IMR-90 (cell line): ENCODE data around the gene DNMT1. TPM values are rescaled to one million over a fixed set of nuclear protein-coding genes. Genes with fewer than 3 reads are reported as not detected.

Source experiments
- ATAC-seq: fragments of 200-7000 bp; cut with Tn5 transposase; 2 replicates; pipeline ENCODE4 v1.9.1; 2020; ENCODE audit warnings: low read depth, mild to moderate bottlenecking, moderate library complexity
- BruUV-seq: library from RNA; stranded (reverse); fragments of 400-500 nt; replicated peaks from 2 replicates; lab custom pipeline; 2021; lab: Mats Ljungman, UMichigan
- CTCF ChIA-PET: fragments of 300-600 bp; formaldehyde crosslinking; extraction: SDS; loops from one replicate; lab custom pipeline; 2021; ENCODE audit warnings: antibody characterized with exemption; lab: Yijun Ruan, JAX
- POLR2A ChIA-PET: fragments of 300-600 bp; sonication (Branson Sonifier 250); formaldehyde crosslinking; loops from one replicate; lab custom pipeline; 2022; ENCODE audit warnings: antibody characterized with exemption; ENCODE audit not compliant: unreplicated experiment; lab: Charles Lee
- DNase-seq: peaks from one replicate; pipeline ENCODE4 v3.0.0; 2013
- H2AFZ ChIP-seq: replicated peaks from 2 replicates; pipeline ENCODE3; 2013; ENCODE audit warnings: low read length, mild to moderate bottlenecking; ENCODE audit not compliant: poor library complexity
- H2AK5ac ChIP-seq: 2 replicates; pipeline ENCODE4 v1.6.1; 2013; ENCODE audit warnings: low read depth, low read length, inconsistent platforms
- H2AK9ac ChIP-seq: replicated peaks from 2 replicates; pipeline ENCODE3; 2013; ENCODE audit warnings: mild to moderate bottlenecking, low read depth, low read length, moderate library complexity; ENCODE audit not compliant: poor library complexity
- H2BK120ac ChIP-seq: 2 replicates; pipeline ENCODE4 v1.6.1; 2013; ENCODE audit warnings: low read depth, low read length, inconsistent platforms
- H2BK15ac ChIP-seq: 3 replicates; pipeline ENCODE4 v1.6.1; 2013; ENCODE audit warnings: low read depth, low read length, inconsistent platforms
- H2BK20ac ChIP-seq: 2 replicates; pipeline ENCODE4 v1.6.1; 2013; ENCODE audit warnings: low read depth, mild to moderate bottlenecking, inconsistent platforms, low read length, moderate library complexity
- H2BK5ac ChIP-seq: 2 replicates; pipeline ENCODE4 v1.6.1; 2013; ENCODE audit warnings: mild to moderate bottlenecking, low read depth, low read length, inconsistent platforms; ENCODE audit not compliant: poor library complexity, severe bottlenecking
- H3K14ac ChIP-seq: replicated peaks from 2 replicates; pipeline ENCODE4 v1.6.1; 2013; ENCODE audit warnings: low read depth, low read length, inconsistent platforms
- H3K18ac ChIP-seq: 2 replicates; pipeline ENCODE4 v1.6.1; 2013; ENCODE audit warnings: low read depth, low read length, control low read depth
- H3K23ac ChIP-seq: 2 replicates; pipeline ENCODE4 v1.6.1; 2013; ENCODE audit warnings: low read depth, low read length, inconsistent platforms
- H3K27ac ChIP-seq: 2 replicates; pipeline ENCODE4 v1.5.1; 2013; ENCODE audit warnings: mild to moderate bottlenecking, control low read depth, low read length; ENCODE audit not compliant: insufficient read depth
- H3K27me3 ChIP-seq: 2 replicates; pipeline ENCODE4 v1.6.1; 2013; ENCODE audit warnings: low read length; ENCODE audit not compliant: control insufficient read depth, insufficient read depth
- H3K36me3 ChIP-seq: 2 replicates; pipeline ENCODE4 v1.6.1; 2013; ENCODE audit warnings: low read length, mixed read lengths; ENCODE audit not compliant: control insufficient read depth, insufficient read depth
- H3K4ac ChIP-seq: 2 replicates; pipeline ENCODE4 v1.6.1; 2013; ENCODE audit warnings: low read depth, low read length, inconsistent platforms
- H3K4me1 ChIP-seq: 2 replicates; pipeline ENCODE4 v1.6.1; 2013; ENCODE audit warnings: low read length, mixed read lengths; ENCODE audit not compliant: control insufficient read depth, insufficient read depth
- H3K4me2 ChIP-seq: 2 replicates; pipeline ENCODE4 v1.6.1; 2013; ENCODE audit warnings: low read depth, mild to moderate bottlenecking, control low read depth, low read length, moderate library complexity
- H3K4me3 ChIP-seq: 2 replicates; pipeline ENCODE4 v1.5.1; 2013; ENCODE audit warnings: low read depth, mild to moderate bottlenecking, control low read depth, low read length, moderate library complexity; ENCODE audit not compliant: insufficient read depth
- H3K56ac ChIP-seq: 2 replicates; pipeline ENCODE4 v1.6.1; 2013; ENCODE audit warnings: low read length, inconsistent platforms; ENCODE audit not compliant: insufficient read depth; ENCODE audit errors: extremely low read depth
- H3K79me1 ChIP-seq, 2 experiments: 2 replicates each; pipeline ENCODE4 v1.6.1; 2013; ENCODE audit warnings: low read length in 2 of 2, inconsistent platforms in 1 of 2, low read depth in 1 of 2
- H3K9ac ChIP-seq: 2 replicates; pipeline ENCODE4 v1.6.1; 2013; ENCODE audit warnings: low read depth, low read length, control low read depth
- H3K9me1 ChIP-seq: 2 replicates; pipeline ENCODE4 v1.6.1; 2013; ENCODE audit warnings: low read length, inconsistent platforms; ENCODE audit not compliant: insufficient read depth
- H3K9me3 ChIP-seq: 2 replicates; pipeline ENCODE4 v1.6.1; 2013; ENCODE audit warnings: low read length; ENCODE audit not compliant: control insufficient read depth, insufficient read depth
- H4K20me1 ChIP-seq: 2 replicates; pipeline ENCODE4 v1.6.1; 2013; ENCODE audit warnings: low read length, inconsistent platforms; ENCODE audit not compliant: insufficient read depth
- H4K5ac ChIP-seq: 2 replicates; pipeline ENCODE4 v1.6.1; 2013; ENCODE audit warnings: mild to moderate bottlenecking, low read depth, low read length, control low read depth
- H4K8ac ChIP-seq, 2 experiments: 2 replicates each; pipeline ENCODE4 v1.6.1; 2013; ENCODE audit warnings: low read depth in 2 of 2, low read length in 2 of 2, control low read depth in 1 of 2, inconsistent platforms in 1 of 2
- H4K91ac ChIP-seq: 2 replicates; pipeline ENCODE4 v1.6.1; 2013; ENCODE audit warnings: low read depth, low read length, inconsistent platforms; ENCODE audit not compliant: insufficient read depth
- BHLHE40 ChIP-seq: fragments of 150-350 bp; IDR thresholded peaks from 2 replicates; pipeline ENCODE4 v1.6.1; 2016; ENCODE audit warnings: mild to moderate bottlenecking, low read depth, low read length
- CEBPB ChIP-seq: IDR thresholded peaks from 2 replicates; pipeline ENCODE4 v1.6.1; 2012; ENCODE audit warnings: low read depth, low read length, improper control_type of control experiment
- ELK1 ChIP-seq: fragments of 150-350 bp; IDR thresholded peaks from 2 replicates; pipeline ENCODE4 v1.6.1; 2016; ENCODE audit warnings: low read depth, mild to moderate bottlenecking, low read length, moderate library complexity, borderline replicate concordance
- FOS ChIP-seq: fragments of 150-350 bp; IDR thresholded peaks from 2 replicates; pipeline ENCODE4 v1.6.1; 2016; ENCODE audit warnings: low read depth, low read length
- MAFK ChIP-seq: IDR thresholded peaks from 2 replicates; pipeline ENCODE4 v1.6.1; 2012; ENCODE audit warnings: low read depth, low read length, improper control_type of control experiment
- MAZ ChIP-seq: IDR thresholded peaks from 2 replicates; pipeline ENCODE4 v1.6.1; 2012; ENCODE audit warnings: low read depth, mild to moderate bottlenecking, low read length, improper control_type of control experiment, moderate library complexity, borderline replicate concordance
- MXI1 ChIP-seq: IDR thresholded peaks from 2 replicates; pipeline ENCODE4 v1.6.1; 2012; ENCODE audit warnings: low read depth, mild to moderate bottlenecking, low read length, moderate library complexity, borderline replicate concordance
- NFE2L2 ChIP-seq: fragments of 150-350 bp; IDR thresholded peaks from 2 replicates; pipeline ENCODE4 v1.6.1; 2016; ENCODE audit warnings: low read depth, mild to moderate bottlenecking, low read length
- POLR2A ChIP-seq: IDR thresholded peaks from 2 replicates; pipeline ENCODE4 v1.6.1; 2012; ENCODE audit warnings: mild to moderate bottlenecking, low read depth, low read length
- RAD21 ChIP-seq: IDR thresholded peaks from 2 replicates; pipeline ENCODE4 v1.6.1; 2012; ENCODE audit warnings: low read length, improper control_type of control experiment
- RCOR1 ChIP-seq: IDR thresholded peaks from 2 replicates; pipeline ENCODE4 v1.6.1; 2012; ENCODE audit warnings: mild to moderate bottlenecking, low read length, improper control_type of control experiment; ENCODE audit not compliant: insufficient replicate concordance
- RFX5 ChIP-seq: IDR thresholded peaks from 2 replicates; pipeline ENCODE4 v1.8.0; 2012; ENCODE audit warnings: low read depth, mild to moderate bottlenecking, low read length, moderate library complexity
- SMC3 ChIP-seq: fragments of 150-350 bp; IDR thresholded peaks from 2 replicates; pipeline ENCODE4 v1.6.1; 2016; ENCODE audit warnings: low read depth, mild to moderate bottlenecking, antibody characterized with exemption, low read length, moderate library complexity
- WGBS, 2 experiments: methylation state at CpG; one replicate each; pipeline versions ENCODE4 v1.1.5 to v1.1.7; 2013; ENCODE audit warnings: missing lambda C conversion rate in 2 of 2; ENCODE audit not compliant: insufficient read length in 1 of 2; ENCODE audit errors: extremely low coverage in 2 of 2; 5-methylcytosine and 5-hydroxymethylcytosine counted together
- dilution Hi-C: fragments of 300-500 bp; cut with HindIII; formaldehyde crosslinking; loops from one replicate; pipeline ENCODE4 v1.14.3; 2018; ENCODE audit warnings: low sequenced_read_pairs; ENCODE audit not compliant: unreplicated experiment
- in situ Hi-C: fragments of 300-500 bp; cut with MboI; formaldehyde crosslinking; loops from 3 replicates; pipeline ENCODE4 v1.14.3; 2019; ENCODE audit warnings: low sequenced_read_pairs, inconsistent platforms, mixed read lengths
- intact Hi-C: fragments of 100-400 bp; cut with micrococcal nuclease; formaldehyde crosslinking; loops from 2 replicates; pipeline ENCODE4 v1.10.0; 2022
- polyA plus RNA-seq, 3 experiments: library from polyadenylated mRNA; depleted of rRNA; stranded (reverse); fragments of >200 nt; gene quantifications; 2 replicates each; pipeline ENCODE4 v1.2.3, GENCODE V29; 2012; ENCODE audit warnings: low replicate concordance in 1 of 3
- total RNA-seq: library from RNA; depleted of rRNA; stranded (reverse); fragments of >200 nt; gene quantifications from 2 replicates; pipeline ENCODE4 v1.2.3, GENCODE V29; 2012

DNMT1 gene
- total and polyA plus RNA-seq, 2 of the 4 experiments (the other 2 are of a cell fraction): 26.2 to 83.6 TPM

GRCh38 chr19:10143681-10144080 is 51.1 kb downstream of the DNMT1 start:
- DNase-seq (no peak), ATAC-seq (no peak)
- no peaks in the 10 kb centered on the region for H3K27me3 ChIP-seq
- H4K20me1 ChIP-seq: peaks cover 4% of the 10 kb centered on the region; the same call in 1 of the 2 replicates
- H3K14ac ChIP-seq: no peak overlapping the region
- no peaks in the 10 kb centered on the region for H3K9me1 ChIP-seq
- TF ChIP-seq MAZ: no peak
- no peak for TF ChIP-seq RAD21
- no peak for TF ChIP-seq MAFK
- TF ChIP-seq BHLHE40: no peak
- TF ChIP-seq ELK1: no peak
- no peak for TF ChIP-seq CEBPB
- no peak for TF ChIP-seq POLR2A
- no peak for TF ChIP-seq RFX5
- TF ChIP-seq NFE2L2: no peak
- no peak for TF ChIP-seq MXI1
- TF ChIP-seq SMC3: no peak
- no peak for TF ChIP-seq RCOR1
- no peak for TF ChIP-seq FOS
- H3K27ac ChIP-seq: no peak overlapping the region
- peaks cover 13 to 23% of the 10 kb centered on the region in 2 experiments for H3K79me1 ChIP-seq
- H4K8ac ChIP-seq: no peak overlapping the region
- H3K9ac ChIP-seq: no peak overlapping the region
- H3K18ac ChIP-seq: no peak overlapping the region
- peak overlapping the region; percentile 78 for H2AK9ac ChIP-seq
- no TSS peak for BruUV-seq
- no peaks in the 10 kb centered on the region for H3K4me1 ChIP-seq
- H3K36me3 ChIP-seq: peaks cover 75% of the 10 kb centered on the region
- intact Hi-C loops (no loop called here), dilution Hi-C loops (no loop called here), in situ Hi-C loops (no loop called here)
- H2AFZ ChIP-seq: no peak overlapping the region
- H3K23ac ChIP-seq: no peak overlapping the region
- no peak overlapping the region for H2BK5ac ChIP-seq
- no peak overlapping the region for H3K4me3 ChIP-seq
- H4K91ac ChIP-seq: no peak overlapping the region
- 94% methylated on average over 4 of the region's 11 CpGs; no CpG with 5 or more reads in 1 of the 2 experiments for whole genome bisulfite sequencing, 2 experiments
- H3K9me3 ChIP-seq: no peaks in the 10 kb centered on the region
- no peak overlapping the region for H3K56ac ChIP-seq
- H2BK15ac ChIP-seq: no peak overlapping the region
- no peak overlapping the region for H2AK5ac ChIP-seq
- no peak overlapping the region for H2BK20ac ChIP-seq
- no peak overlapping the region for H4K5ac ChIP-seq
- POLR2A ChIA-PET: no interaction called here
- no peak overlapping the region for H2BK120ac ChIP-seq
- CTCF ChIA-PET: no interaction called here
- H3K4me2 ChIP-seq: no peak overlapping the region
- H3K4ac ChIP-seq: no peak overlapping the region
